Thymus (tissue), 11 donors: ENCODE results near the gene CMKLR1. TPM values are rescaled to one million over a fixed set of nuclear protein-coding genes. Genes with fewer than 3 reads are reported as not detected.

Source experiments
- DNase-seq, 9 donors: peaks; one replicate each; pipeline ENCODE4 v3.0.0-alpha.2; 2013; ENCODE audit warnings: low spot score in 9 of 9, low read depth in 6 of 9, missing footprints in 1 of 9
- H3K27ac ChIP-seq, 2 donors: one replicate each; pipeline ENCODE4 v1.5.1; 2013; ENCODE audit warnings: control low read depth in 1 of 2, low read depth in 1 of 2, low read length in 1 of 2, mild to moderate bottlenecking in 1 of 2, moderate library complexity in 1 of 2
- H3K27me3 ChIP-seq, 2 donors: one replicate each; pipeline ENCODE4 v1.5.1; 2013; ENCODE audit warnings: low read length in 1 of 2; ENCODE audit not compliant: control insufficient read depth in 2 of 2, insufficient read depth in 1 of 2
- H3K36me3 ChIP-seq, 2 donors: one replicate each; pipeline ENCODE4 v1.5.1; 2013; ENCODE audit warnings: low read length in 1 of 2, mild to moderate bottlenecking in 1 of 2, moderate library complexity in 1 of 2; ENCODE audit not compliant: control insufficient read depth in 2 of 2, insufficient read depth in 2 of 2
- H3K4me1 ChIP-seq, 2 donors: one replicate each; pipeline ENCODE4 v1.5.1; 2013; ENCODE audit warnings: low read length in 2 of 2; ENCODE audit not compliant: control insufficient read depth in 2 of 2, insufficient read depth in 2 of 2
- H3K4me3 ChIP-seq, 2 donors: one replicate each; pipeline ENCODE4 v1.5.1; 2013; ENCODE audit warnings: low read length in 2 of 2, control low read depth in 1 of 2, mild to moderate bottlenecking in 1 of 2
- H3K9me3 ChIP-seq, 2 donors: one replicate each; pipeline ENCODE4 v1.5.1; 2013; ENCODE audit warnings: low read length in 1 of 2, mild to moderate bottlenecking in 1 of 2; ENCODE audit not compliant: control insufficient read depth in 2 of 2, insufficient read depth in 1 of 2
- WGBS: extraction: QIAGEN DNeasy Blood & Tissue Kit; methylation state at CpG from one replicate; pipeline ENCODE4 v1.1.7; 2013; 5-methylcytosine and 5-hydroxymethylcytosine counted together
- polyA plus RNA-seq: library from polyadenylated mRNA; stranded (reverse); fragments of 200-250 nt; gene quantifications from one replicate; pipeline ENCODE4 v1.2.3, GENCODE V29; 2013
- total RNA-seq: library from RNA; stranded (reverse); fragments of 120-200 nt; gene quantifications from one replicate; pipeline ENCODE4 v1.2.4, GENCODE V29; 2013
- donor health status: healthy.

Gene CMKLR1
- total and polyA plus RNA-seq, 2 donors, result 4.4 to 4.5 TPM

GRCh38 chr12:108307006-108307405, 32.1 kb downstream of the CMKLR1 start:
- peaks cover 0 to 7% of the 10 kb centered on the region in 2 donors for H3K4me1 ChIP-seq
- no peaks in the 10 kb centered on the region for H3K9me3 ChIP-seq
- H3K27me3 ChIP-seq, result peaks cover 0 to 5% of the 10 kb centered on the region in 2 donors
- DNase-seq, result no peak
- H3K27ac ChIP-seq, result no peak overlapping the region
- WGBS, result 64% methylated on average over 7 of the region's 7 CpGs
- no peak overlapping the region for H3K4me3 ChIP-seq
- no peaks in the 10 kb centered on the region for H3K36me3 ChIP-seq

- Histone ChIP-seq H3K4me1 (peaks cover 0 to 6% of the 10 kb centered on the region in 2 donors), H3K27me3 (peaks cover 0 to 5% of the 10 kb centered on the region in 2 donors), H3K36me3 (no peaks in the 10 kb centered on the region), H3K9me3 (no peaks in the 10 kb centered on the region), H3K27ac (no peak overlapping the region), H3K4me3 (no peak overlapping the region)
- WGBS, result 93% methylated on average over 3 of the region's 3 CpGs
- DNase-seq, result no peak
These were observed 32.6 kb downstream of the CMKLR1 start for GRCh38 chr12:108306506-108306905.

GRCh38 chr12:108305991-108306501, 33.1 kb downstream of the CMKLR1 start:
- Histone ChIP-seq H3K27me3 (peaks cover 0 to 5% of the 10 kb centered on the region in 2 donors), H3K9me3 (no peaks in the 10 kb centered on the region), H3K36me3 (no peaks in the 10 kb centered on the region), H3K4me3 (no peak overlapping the region), H3K27ac (no peak overlapping the region), H3K4me1 (peaks cover 0 to 6% of the 10 kb centered on the region in 2 donors)
- DNase-seq, result no peak
- WGBS, result 56% methylated on average over 10 of the region's 10 CpGs

GRCh38 chr12:108305520-108305919, 33.6 kb downstream of the CMKLR1 start:
- Histone ChIP-seq H3K4me3 (no peak overlapping the region), H3K36me3 (no peaks in the 10 kb centered on the region), H3K27me3 (peaks cover 0 to 5% of the 10 kb centered on the region in 2 donors), H3K4me1 (peaks cover 0 to 6% of the 10 kb centered on the region in 2 donors), H3K27ac (no peak overlapping the region), H3K9me3 (no peaks in the 10 kb centered on the region)
- WGBS, result 46% methylated on average over 9 of the region's 9 CpGs
- DNase-seq, result no peak

GRCh38 chr12:108304633-108305032, 34.5 kb downstream of the CMKLR1 start:
- Histone ChIP-seq H3K4me1 (peaks cover 0 to 6% of the 10 kb centered on the region in 2 donors), H3K27me3 (peaks cover 0 to 5% of the 10 kb centered on the region in 2 donors), H3K27ac (no peak overlapping the region), H3K36me3 (no peaks in the 10 kb centered on the region), H3K4me3 (no peak overlapping the region), H3K9me3 (no peaks in the 10 kb centered on the region)
- no peak for DNase-seq
- WGBS, result 75% methylated on average over 7 of the region's 7 CpGs

GRCh38 chr12:108303703-108304102, 35.4 kb downstream of the CMKLR1 start:
- H3K4me1 ChIP-seq, result peaks cover 0 to 6% of the 10 kb centered on the region in 2 donors
- no peak for DNase-seq
- 93% methylated on average over 8 of the region's 8 CpGs for WGBS

GRCh38 chr12:108302403-108303311, 36.5 kb downstream of the CMKLR1 start:
- Histone ChIP-seq H3K9me3 (no peaks in the 10 kb centered on the region), H3K36me3 (no peaks in the 10 kb centered on the region), H3K4me1 (peaks cover 0 to 6% of the 10 kb centered on the region in 2 donors), H3K4me3 (no peak overlapping the region), H3K27ac (no peak overlapping the region), H3K27me3 (peaks cover 0 to 5% of the 10 kb centered on the region in 2 donors)
- WGBS, result 85% methylated on average over 18 of the region's 18 CpGs
- no peak for DNase-seq

More at GRCh38 chr12:108303703-108304102, 35.4 kb downstream of the CMKLR1 start:
- Histone ChIP-seq H3K9me3 (no peaks in the 10 kb centered on the region), H3K27me3 (peaks cover 0 to 5% of the 10 kb centered on the region in 2 donors), H3K4me3 (no peak overlapping the region), H3K27ac (no peak overlapping the region), H3K36me3 (no peaks in the 10 kb centered on the region)

- H3K4me1 ChIP-seq, result peaks cover 0 to 6% of the 10 kb centered on the region in 2 donors
These were observed 37.1 kb downstream of the CMKLR1 start for GRCh38 chr12:108302016-108302402.

GRCh38 chr12:108301346-108301745, 37.8 kb downstream of the CMKLR1 start:
- WGBS, result 96% methylated on average over 6 of the region's 6 CpGs
- Histone ChIP-seq H3K27me3 (peaks cover 0 to 2% of the 10 kb centered on the region in 2 donors), H3K4me1 (peaks cover 0 to 6% of the 10 kb centered on the region in 2 donors), H3K9me3 (no peaks in the 10 kb centered on the region), H3K27ac (no peak overlapping the region), H3K4me3 (no peak overlapping the region), H3K36me3 (no peaks in the 10 kb centered on the region)
- no peak for DNase-seq

More at GRCh38 chr12:108302016-108302402, 37.1 kb downstream of the CMKLR1 start:
- Histone ChIP-seq H3K36me3 (no peaks in the 10 kb centered on the region), H3K4me3 (no peak overlapping the region), H3K9me3 (no peaks in the 10 kb centered on the region), H3K27me3 (peaks cover 0 to 2% of the 10 kb centered on the region in 2 donors), H3K27ac (no peak overlapping the region)
- WGBS, result 66% methylated on average over 6 of the region's 6 CpGs
- DNase-seq, result no peak
